RPMI8226 (cell line): ENCODE measurements around the gene COPG2.
"Not testable (repeated sequence)": the region's sequence is repeated elsewhere in the genome, so short reads cannot be mapped to it uniquely, and the experiment has no call there.

Source experiments
- DNase-seq: peaks from one replicate; pipeline ENCODE4 v3.0.0-alpha.2; 2015

Gene COPG2

DNA sequence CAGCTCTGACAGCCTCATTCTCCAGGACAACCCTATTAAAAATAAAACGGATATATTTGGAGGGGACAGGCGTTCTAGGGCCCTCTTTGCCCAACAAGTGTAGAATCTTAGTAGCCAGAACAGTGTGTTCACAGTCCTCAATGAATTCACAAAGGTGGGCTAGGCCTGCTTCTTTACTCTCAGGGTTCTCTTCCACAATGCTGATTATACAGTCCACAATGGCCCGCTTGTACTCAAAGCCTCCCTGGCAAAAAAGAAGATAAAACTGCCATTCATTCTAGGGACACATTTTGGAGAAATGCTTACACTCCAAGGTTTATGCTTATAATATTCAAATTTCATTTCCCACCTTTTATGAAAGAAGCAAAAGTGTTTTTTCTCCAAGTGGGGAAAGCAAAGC lies 114.1 kb downstream of the COPG2 start:
- no peak for DNase-seq

DNA sequence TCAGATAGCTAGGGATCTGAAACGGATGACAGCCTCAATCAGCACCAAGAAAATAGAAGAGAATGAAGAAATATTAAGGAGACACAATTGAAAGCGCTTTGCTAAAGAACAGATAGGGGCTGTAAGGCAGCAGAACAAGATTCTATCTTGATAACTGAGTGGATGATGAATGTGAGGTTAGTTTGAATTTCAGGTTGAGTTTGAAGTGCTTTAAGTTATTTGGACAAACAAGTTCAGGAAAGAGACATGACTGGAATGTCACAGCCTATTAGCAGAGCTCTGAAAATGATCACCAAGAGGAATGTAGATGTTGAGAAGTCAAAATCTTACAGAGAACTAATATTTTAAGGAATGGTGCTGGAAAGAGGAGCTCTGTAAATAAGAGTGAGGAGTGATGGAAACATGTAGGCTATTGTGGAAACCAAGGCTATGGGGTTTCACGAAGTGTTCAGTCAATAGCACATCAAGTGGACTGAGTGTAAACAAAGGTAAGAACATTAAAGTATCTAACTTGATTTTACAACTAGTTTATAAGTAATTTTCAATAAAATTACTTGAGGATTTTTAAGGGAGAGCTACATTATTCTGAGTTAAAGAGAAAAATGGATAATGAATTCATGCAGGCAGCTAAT lies 115.0 kb downstream of the COPG2 start:
- DNase-seq: no peak

DNA sequence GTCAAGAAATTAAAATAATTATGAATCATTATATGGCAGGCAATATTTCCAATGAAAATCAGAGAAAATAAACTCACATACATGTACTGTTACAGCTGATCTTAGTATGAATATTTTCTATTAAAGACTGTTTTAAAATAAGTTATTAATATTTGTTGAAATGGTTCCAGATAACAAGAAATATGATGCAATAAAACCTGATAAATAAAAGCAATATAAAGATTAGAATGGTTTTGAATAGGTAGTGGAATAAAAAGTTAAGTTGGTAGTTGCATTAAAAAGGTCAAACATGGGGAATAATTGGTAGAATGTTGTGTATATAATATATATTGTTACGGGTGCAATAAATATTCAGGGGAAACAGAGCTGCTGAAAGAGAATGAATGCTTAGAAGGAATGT lies 124.2 kb downstream of the COPG2 start:
- DNase-seq: no peak

DNA sequence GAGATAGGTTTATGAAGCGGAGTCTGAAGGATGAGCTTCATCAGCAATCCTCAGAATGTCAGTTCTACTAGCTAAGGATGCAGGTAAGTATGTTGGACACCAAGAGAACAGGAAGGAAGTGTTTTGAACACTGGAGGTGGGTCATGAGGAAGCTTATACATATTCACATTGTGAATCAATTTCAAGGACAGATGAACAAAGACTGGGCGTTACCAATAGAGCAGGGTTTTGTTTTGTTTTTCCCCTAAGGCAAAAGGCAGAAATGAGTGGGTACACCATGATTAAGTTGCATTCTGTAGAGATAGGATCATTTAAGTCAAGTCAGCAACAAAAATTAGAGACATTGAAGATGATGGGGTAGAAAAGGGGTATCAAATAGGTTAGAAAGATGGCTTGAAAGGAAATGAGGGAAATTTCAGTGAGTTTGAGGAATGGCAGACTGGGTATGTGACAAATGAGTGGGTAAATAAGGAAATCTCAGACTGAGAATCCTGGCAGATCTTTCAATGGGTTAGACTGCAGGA lies 125.0 kb downstream of the COPG2 start:
- DNase-seq: no peak

DNA sequence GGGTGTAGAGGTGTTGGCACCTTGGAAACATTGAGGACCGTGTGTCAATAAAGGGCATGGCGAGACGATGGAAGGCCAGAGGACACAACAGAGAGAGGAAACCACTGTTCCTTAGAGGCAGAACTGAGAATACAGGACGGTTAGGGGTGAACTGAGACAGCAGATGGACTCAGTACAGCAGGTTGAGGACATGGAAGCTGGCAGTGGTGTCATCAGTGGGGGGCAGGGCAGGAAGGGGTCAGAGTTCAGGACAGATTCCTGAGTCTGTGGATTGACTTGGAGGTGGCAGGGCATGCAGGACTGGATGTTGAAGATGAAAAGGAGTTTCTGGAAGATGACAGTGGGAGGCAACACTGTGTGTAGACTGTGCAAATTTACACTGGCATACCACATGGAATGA lies 126.3 kb downstream of the COPG2 start:
- DNase-seq: not testable (repeated sequence)

DNA sequence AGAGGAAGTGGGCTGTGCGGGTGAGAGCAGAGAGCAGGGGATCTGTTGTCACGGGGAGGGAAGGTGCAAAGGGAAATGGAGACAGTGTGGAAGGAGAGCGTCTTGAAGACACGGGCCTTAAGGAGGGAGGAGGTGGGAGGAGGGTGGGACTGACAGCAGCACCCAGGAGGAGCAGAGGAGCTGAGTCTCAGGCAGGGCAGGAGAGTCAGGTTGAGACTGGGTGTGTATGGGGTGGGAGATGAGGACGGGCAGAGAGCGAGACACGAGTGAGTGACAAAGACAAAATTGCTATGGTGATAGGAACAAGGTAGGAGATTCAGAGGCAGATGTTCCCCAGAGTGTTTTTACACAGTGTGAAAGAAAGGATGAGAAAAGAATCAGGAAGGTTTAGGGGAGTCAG lies 127.3 kb downstream of the COPG2 start:
- DNase-seq: not testable (repeated sequence)

DNA sequence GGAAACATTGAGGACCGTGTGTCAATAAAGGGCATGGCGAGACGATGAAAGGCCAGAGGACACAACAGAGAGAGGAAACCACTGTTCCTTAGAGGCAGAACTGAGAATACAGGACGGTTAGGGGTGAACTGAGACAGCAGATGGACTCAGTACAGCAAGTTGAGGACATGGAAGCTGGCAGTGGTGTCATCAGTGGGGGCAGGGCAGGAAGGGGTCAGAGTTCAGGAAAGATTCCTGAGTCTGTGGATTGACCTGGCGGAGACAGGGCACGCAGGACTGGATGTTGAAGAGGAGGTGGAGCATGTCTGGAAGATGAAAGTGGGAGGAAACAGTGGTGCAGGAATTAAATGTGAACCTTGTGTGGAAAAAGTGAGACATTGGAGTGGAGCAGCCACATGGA lies 130.7 kb downstream of the COPG2 start:
- DNase-seq: not testable (repeated sequence)

DNA sequence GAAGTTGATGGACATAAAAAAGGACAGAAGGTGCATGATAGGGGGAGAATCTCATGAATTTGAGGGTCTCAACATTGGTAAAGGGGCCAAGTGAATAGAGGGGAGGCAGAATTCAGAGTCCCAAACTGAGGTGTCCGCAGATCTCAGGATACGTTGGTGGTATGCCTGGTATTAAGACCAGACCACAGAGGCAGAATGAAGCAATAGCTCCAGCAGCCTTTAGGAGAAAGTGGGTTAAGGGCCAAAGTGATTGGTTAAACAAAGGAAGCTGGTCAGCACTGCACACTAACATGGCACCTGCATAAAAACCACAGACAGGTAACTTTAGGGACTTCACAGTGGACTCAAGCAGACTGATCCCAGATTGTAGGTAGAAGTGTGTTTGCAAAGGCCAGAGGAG lies 139.1 kb downstream of the COPG2 start:
- DNase-seq: no peak

DNA sequence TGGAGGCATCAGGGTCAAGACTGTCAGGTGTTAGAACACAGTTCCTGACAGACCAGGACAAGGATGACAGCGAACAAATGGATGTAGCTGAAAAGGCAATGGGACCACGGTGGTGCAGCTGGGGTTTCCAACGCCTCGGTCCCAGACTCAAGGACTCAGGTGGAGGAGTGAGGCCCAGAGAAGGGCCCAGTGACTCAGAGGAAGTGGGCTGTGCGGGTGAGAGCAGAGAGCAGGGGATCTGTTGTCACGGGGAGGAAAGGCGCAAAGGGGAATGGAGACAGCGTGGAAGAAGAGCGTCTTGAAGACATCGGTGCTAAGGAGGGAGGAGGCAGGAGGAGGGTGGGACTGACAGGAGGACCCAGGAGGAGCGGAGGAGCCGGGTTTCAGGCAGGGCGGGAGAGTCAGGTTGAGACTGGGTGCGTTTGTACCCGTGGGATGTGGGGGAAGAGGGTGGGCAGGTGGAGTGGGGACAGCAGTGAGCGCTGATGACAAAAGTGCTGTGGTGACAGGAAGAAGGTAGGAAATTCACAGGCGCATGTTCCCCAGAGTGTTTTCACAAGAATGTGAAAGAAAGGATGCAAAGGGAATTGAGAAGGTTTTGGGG lies 140.7 kb downstream of the COPG2 start:
- not testable (repeated sequence) for DNase-seq

DNA sequence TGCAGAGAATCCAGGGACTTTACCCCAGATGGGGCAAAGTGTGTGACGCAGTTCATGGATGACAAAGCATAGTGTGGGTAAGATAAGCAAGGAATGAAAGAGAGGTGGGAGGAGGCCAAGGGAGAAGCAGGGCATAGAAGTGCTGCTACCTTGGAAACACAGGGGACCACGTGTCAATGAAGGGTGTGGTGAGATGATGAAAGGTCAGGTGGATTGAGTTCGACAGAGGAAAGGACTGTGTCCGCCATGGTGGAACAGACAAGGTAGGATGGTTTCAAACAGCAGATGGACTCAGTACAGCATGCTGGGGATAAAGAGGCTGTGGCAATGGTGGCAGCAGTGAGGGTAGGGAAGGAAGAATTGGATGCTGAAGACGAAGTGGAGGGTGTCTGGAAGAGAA lies 143.9 kb downstream of the COPG2 start:
- DNase-seq: no peak

DNA sequence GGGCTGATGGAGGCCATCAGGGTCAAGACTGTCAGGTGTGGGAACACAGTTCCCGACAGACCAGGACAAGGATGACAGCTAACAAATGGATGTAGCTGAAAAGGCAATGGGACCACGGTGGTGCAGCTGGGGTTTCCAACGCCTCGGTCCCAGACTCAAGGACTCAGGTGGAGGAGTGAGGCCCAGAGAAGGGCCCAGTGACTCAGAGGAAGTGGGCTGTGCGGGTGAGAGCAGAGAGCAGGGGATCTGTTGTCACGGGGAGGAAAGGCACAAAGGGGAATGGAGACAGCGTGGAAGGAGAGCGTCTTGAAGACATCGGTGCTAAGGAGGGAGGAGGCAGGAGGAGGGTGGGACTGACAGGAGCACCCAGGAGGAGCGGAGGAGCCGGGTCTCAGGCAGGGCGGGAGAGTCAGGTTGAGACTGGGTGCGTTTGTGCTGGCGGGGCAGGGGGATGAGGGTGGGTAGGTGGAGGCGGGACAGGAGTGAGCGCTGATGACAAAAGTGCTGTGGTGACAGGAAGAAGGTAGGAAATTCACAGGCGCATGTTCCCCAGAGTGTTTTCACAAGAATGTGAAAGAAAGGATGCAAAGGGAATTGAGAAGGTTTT lies 144.9 kb downstream of the COPG2 start:
- not testable (repeated sequence) for DNase-seq

DNA sequence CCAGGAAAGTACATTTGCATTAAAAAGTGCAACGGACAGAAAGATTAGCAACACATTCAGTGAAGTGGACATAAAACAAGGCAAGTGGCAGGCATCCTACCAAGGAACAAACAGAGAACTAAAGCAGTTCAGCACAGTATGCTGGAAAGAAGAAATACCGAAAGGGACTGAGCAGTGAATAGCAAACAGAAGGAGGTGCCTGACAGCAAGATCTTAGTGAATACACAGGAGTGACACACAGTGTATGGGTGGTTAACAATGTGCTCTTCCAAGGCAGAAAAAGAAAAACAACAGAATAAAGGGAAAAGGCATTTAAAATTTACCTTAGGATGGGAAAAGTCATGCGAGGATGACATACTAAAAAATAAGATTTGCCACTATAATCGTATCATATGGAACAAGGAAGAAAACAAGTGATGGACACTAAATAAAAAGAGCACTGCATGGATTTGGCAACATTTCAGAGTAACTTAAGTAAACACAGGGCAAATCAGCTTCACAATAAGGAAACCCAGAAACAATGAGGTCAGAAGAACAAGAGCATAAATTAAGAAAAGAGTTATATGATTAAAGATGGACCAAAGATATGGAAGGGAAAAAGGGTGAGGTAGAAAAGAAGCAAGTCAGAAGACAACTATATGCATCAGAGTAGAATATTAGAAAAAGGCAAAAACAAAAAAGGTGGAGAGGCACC lies 147.1 kb downstream of the COPG2 start:
- no peak for DNase-seq

DNA sequence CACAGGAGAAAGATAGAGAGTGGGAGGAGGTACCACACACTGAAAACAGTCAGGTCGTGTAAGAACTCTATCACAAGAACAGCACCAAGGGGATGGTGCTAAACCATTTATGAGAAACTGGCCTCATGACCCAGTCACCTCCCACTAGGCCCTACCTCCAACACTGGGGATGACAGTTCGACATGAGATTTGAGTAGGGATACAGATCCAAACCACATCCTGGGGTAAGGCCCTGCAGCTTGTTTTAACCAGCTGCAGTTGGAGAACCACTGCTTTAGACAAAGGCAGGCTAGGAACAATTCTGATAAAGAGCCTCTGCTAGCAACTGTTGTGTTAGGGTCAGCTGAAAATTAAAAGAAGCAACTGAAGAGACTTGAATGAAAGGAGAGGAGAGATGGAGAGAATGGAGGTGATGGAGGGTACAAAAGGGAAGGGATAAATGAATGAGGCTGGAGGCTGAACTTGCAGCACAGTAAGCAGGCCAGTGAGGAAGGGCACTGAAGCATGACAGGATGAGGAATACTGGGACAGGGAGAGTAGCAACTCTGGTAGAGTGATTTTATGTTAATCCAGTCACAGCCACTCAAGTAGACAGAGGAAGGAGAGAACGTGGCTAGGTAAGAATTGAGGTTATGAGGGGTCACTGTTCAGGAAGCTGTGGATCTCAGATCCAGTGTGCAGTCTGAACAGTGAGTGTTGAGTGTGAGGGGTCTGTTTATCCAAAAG lies 153.1 kb downstream of the COPG2 start:
- no peak for DNase-seq

DNA sequence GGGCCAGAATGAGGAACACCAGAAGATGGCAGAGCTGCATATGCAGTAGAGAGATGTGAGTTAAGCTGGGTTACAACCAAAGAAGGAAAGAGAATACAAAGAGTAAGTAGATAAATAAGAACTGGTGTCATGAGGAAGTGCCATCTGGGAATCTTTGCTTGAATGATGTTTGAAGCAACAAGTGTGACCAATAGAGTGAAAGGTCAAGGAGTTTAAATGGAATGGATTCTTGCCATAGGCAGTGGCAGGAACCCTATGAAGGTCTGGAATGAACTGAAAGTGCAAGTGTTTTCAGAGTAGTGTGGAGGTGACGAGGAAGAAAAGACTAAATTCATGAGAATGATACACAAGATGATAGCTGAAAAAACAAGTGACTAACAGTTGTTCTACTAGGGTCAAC lies 155.1 kb downstream of the COPG2 start:
- no peak for DNase-seq

DNA sequence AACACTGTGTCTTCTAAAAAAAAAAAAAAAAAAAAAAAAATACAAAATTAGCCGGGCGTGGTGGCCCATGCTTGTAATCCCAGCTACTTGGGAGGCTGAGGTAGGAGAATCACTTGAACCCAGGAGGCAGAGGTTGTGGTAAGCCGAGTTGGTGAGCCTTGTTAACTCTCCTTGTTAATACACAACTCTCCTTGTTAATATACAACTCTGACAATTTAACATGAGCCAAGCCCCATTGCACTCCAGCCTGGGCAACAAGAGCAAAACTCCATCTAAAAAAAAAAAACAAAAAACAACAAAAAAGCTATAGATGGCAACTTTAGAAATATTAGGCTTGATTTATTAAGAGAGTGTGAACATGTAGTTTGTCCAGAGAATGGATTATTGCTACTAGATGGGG lies 156.5 kb downstream of the COPG2 start:
- not testable (repeated sequence) for DNase-seq

DNA sequence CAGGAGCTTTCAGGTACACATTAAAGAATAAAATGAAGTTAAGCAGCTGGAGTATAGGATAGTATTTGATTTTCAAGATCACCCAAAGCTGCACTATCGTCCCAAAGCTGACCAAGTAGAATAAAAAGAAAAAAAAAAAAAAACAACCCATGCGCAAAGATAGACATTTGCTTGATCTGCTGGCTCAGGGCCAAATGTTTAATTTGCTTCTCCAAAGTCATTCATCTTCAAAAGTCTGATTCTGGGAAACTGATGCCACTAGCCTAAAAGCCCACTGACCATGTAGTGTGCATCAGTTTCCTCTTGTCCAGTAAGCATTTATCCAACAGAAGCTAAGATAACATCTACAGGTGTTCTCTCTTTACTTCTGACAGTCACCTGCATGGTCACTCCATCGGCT lies 162.2 kb downstream of the COPG2 start:
- no peak for DNase-seq

DNA sequence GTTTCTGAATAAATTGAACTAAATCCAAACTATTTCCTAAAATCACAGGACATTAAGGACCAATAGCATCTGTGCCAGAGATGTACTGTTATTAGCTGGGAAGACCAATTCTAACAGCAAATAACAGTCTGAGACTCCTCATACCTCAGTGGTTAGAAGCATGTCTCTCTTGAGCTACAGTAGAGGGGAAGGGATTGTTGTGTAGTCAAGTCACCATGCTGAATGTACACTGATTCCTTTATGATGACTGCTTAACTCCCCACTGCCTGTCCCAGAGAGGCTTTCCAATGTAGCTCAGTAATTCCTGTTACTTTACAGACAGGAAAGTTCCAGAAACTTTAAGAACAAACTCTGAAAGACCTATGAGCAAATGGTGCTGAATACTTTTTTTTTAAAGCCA lies 162.8 kb downstream of the COPG2 start:
- no peak for DNase-seq

DNA sequence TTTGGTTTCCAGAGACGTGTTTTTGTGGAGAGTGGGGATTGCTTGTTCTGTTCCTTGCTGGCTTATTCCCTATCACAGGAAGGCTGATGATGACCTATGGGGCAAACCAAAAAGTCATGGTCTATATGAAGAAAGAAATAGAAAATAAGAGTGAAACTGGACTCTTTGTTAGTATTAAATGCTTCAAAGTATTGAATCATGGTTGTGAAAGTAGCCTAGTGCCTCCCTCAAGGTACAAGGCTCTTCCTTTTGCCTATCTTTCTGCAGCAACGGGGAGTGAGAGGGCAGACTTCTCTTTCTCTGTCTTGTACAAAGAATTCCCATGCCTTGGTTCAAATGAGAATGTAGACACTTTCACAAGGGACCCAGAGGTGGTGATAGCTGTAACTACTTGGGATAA lies 167.6 kb downstream of the COPG2 start:
- no peak for DNase-seq

DNA sequence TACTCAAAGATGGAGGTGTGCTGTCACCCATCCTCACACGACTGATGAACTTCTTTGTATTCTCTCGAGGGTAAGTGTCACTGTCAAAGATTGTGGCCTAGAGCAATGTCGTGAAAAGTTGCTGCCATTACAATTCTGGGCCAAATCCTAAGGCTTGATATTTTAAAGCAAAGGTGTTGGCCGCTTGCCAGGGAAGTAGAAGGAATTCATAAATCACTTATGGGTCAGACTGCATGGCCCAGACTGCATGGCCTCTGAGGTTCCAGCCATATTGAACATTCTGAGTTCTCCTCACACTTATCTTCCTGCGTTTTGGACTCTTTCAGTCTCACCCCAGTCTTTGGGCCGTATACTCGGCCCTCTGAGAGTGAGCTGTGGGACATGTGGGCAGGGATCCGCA lies 168.1 kb downstream of the COPG2 start:
- DNase-seq: no peak

DNA sequence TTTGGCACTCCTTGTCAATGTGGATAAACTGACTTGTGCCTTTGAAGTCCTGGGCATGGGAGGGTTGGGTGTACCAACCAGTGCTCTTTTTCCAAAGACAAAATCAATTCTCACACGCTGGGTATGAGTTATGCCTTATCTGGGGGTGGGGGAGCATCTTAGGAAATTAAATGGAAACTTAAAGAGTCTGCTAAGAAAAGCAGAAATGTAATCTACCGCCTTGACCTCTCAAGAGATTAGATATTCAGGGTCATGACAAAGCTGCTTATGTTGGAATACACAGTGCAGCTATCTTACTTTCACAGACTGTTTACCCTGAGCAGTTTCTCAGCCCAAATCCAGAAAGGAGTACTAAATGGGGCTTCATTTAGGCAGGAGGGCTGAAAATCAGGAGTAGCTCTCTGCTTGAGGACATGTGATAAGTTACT lies 174.1 kb downstream of the COPG2 start:
- DNase-seq: no peak

DNA sequence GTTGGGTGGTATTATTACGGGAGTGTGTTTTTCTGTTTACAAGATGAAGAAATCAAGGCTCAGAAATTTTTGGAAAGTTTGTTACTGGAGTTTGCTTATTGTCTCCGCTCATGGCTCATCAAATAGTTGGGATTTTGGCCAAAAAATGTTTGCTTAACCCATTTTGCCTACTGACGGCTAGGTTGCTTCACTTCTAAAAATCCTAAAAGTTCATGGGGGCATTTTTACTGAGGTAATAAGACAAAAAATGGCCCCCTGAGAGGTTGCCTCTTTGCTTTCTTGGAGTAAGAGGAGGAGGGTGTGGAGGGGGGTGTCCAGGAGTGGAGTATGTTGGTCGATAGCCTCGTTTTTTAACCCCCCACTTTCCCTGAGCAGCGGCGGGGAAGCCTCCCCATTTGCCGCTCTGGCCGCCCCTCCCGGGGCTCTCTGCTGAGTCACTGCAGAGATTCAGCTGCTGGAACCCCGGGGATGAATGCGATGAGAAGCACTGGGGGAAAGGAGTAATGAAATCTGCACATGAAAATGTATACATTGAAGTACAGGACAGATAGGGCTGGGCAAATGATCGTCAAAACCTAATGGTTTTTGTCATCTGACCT lies 175.2 kb downstream of the COPG2 start:
- DNase-seq: no peak

DNA sequence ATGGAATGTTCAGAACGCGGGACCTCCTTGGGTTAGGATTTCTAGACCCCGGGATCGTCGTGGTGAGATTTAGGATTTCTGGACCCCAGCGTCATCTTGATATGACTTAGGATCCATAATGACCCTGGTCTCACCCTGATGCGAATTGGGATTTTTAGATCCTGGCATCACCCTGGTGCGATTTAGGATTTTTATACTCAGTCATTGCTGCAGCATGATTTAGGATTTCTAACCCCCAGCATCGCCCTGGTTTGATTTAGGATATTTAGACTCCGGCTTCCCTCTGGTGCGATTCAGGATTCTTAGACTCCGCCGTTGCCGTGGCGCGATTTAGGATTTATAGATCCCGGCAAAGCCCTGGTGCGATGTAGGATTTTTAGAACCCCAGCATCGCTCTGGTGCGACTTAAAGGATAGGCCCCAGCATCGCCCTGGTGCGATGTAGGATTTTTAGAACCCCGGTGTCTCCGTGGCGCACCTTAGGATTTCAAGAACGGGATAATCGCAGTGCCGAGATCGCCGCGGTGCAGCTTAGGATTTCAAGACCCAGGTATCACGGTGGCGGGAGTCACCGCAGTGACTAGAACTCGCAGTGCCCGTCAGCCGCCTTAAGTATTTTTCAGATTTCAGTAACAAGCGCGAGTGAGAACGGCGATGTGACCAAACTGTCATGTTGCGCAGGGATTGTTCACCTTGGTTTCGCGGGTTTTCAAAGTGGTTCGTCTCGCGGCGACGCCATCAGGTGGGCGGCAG lies 175.8 kb downstream of the COPG2 start:
- DNase-seq: no peak
